Hepatocyte (in vitro differentiated cells): ENCODE data around the gene FOXD4. TPM values are rescaled to one million over a fixed set of nuclear protein-coding genes. Genes with fewer than 3 reads are reported as not detected.
"Not testable (repeated sequence)": the region's sequence is repeated elsewhere in the genome, so short reads cannot be mapped to it uniquely, and the experiment has no call there.

Experiments
- DNase-seq: peaks from one replicate; pipeline ENCODE4 v3.0.0-alpha.2; 2016; ENCODE audit warnings: low spot score
- H2AFZ ChIP-seq: fragments of 200-600 bp; sonication (generic); 2 replicates; pipeline ENCODE4 v1.6.0; 2016; ENCODE audit warnings: antibody characterized with exemption, mild to moderate bottlenecking
- H3K27ac ChIP-seq: fragments of 200-600 bp; sonication (generic); 2 replicates; pipeline ENCODE4 v1.5.1; 2016; ENCODE audit warnings: mild to moderate bottlenecking
- H3K27me3 ChIP-seq: fragments of 200-600 bp; sonication (generic); 2 replicates; pipeline ENCODE4 v1.6.1; 2016
- H3K36me3 ChIP-seq: fragments of 200-600 bp; sonication (generic); replicated peaks from 2 replicates; pipeline ENCODE4 v1.5.1; 2016; ENCODE audit warnings: low read depth; ENCODE audit not compliant: insufficient read depth
- H3K4me1 ChIP-seq: fragments of 200-600 bp; sonication (generic); 2 replicates; pipeline ENCODE4 v1.5.1; 2016; ENCODE audit warnings: mild to moderate bottlenecking, moderate library complexity; ENCODE audit not compliant: insufficient read depth
- H3K4me2 ChIP-seq: fragments of 200-600 bp; sonication (generic); 2 replicates; pipeline ENCODE4 v1.6.0; 2016
- H3K4me3 ChIP-seq: fragments of 200-600 bp; sonication (generic); 2 replicates; pipeline ENCODE4 v1.5.1; 2016; ENCODE audit warnings: mild to moderate bottlenecking
- H3K79me2 ChIP-seq: fragments of 200-600 bp; sonication (generic); 2 replicates; pipeline ENCODE4 v1.6.0; 2017; ENCODE audit warnings: mild to moderate bottlenecking
- H3K9me2 ChIP-seq: fragments of 200-600 bp; sonication (generic); replicated peaks from 2 replicates; pipeline ENCODE4 v1.6.0; 2017; ENCODE audit warnings: mild to moderate bottlenecking; ENCODE audit not compliant: insufficient read depth
- H3K9me3 ChIP-seq: fragments of 200-600 bp; sonication (generic); 2 replicates; pipeline ENCODE4 v1.5.1; 2016; ENCODE audit warnings: low read depth, mild to moderate bottlenecking
- H4K20me1 ChIP-seq: fragments of 200-600 bp; sonication (generic); 2 replicates; pipeline ENCODE4 v1.6.0; 2016; ENCODE audit warnings: mild to moderate bottlenecking; ENCODE audit not compliant: insufficient read depth, poor library complexity, severe bottlenecking
- EZH2 ChIP-seq: fragments of 200-600 bp; sonication (generic); IDR thresholded peaks from 2 replicates; pipeline ENCODE4 v1.6.1; 2016; ENCODE audit warnings: antibody characterized with exemption, mild to moderate bottlenecking, borderline replicate concordance
- EZH2phosphoT487 ChIP-seq: fragments of 200-600 bp; sonication (generic); IDR thresholded peaks from one replicate; pipeline ENCODE4 v1.6.1; 2018; ENCODE audit warnings: antibody characterized with exemption, mild to moderate bottlenecking, low read depth, moderate library complexity; ENCODE audit not compliant: unreplicated experiment, severe bottlenecking
- WGBS: methylation state at CpG from one replicate; pipeline ENCODE4 v1.1.6; 2016; ENCODE audit warnings: low lambda C conversion rate; ENCODE audit errors: missing lambda C conversion rate; 5-methylcytosine and 5-hydroxymethylcytosine counted together
- polyA plus RNA-seq: library from polyadenylated mRNA; unstranded; fragments of >200 nt; fragmentation: Nextera tagmentation; extraction: Ambion mirVana; gene quantifications from 2 replicates; pipeline ENCODE4 v1.2.1, GENCODE V29; 2016
- total RNA-seq: library from RNA; depleted of rRNA; stranded (reverse); fragments of >200 nt; gene quantifications from 2 replicates; pipeline ENCODE4 v1.2.3, GENCODE V29; 2014

Gene FOXD4
- total and polyA plus RNA-seq, 2 experiments from 2014 or later = 0.11 to 0.30 TPM

- H3K4me1 ChIP-seq = peaks cover 16% of the 10 kb centered on the region
- not testable (repeated sequence) for H3K9me2 ChIP-seq, H4K20me1 ChIP-seq, H3K79me2 ChIP-seq, DNase-seq, H3K27ac ChIP-seq, H3K36me3 ChIP-seq, H3K4me3 ChIP-seq, H3K9me3 ChIP-seq, H2AFZ ChIP-seq
- peak; percentile 1 for TF ChIP-seq EZH2phosphoT487
- peak; percentile 4 for TF ChIP-seq EZH2
- peak overlapping the region; percentile 95 for H3K4me2 ChIP-seq
- WGBS = 5% methylated on average over 11 of the region's 11 CpGs
- H3K27me3 ChIP-seq = peaks cover 56% of the 10 kb centered on the region
These were observed 3.1 kb downstream of the FOXD4 start for GRCh38 chr9:115118-115451.

GRCh38 chr9:114267-115117, 3.7 kb downstream of the FOXD4 start:
- H3K36me3 ChIP-seq, H4K20me1 ChIP-seq, H3K79me2 ChIP-seq, H3K9me2 ChIP-seq, DNase-seq, H3K4me3 ChIP-seq, H3K9me3 ChIP-seq, H3K27ac ChIP-seq: not testable (repeated sequence)
- WGBS = 3% methylated on average over 69 of the region's 73 CpGs
- peak; percentile 91 for TF ChIP-seq EZH2
- TF ChIP-seq EZH2phosphoT487 = peak; percentile 26
- H2AFZ ChIP-seq = peak overlapping the region; percentile 84
- peaks cover 16% of the 10 kb centered on the region for H3K4me1 ChIP-seq
- peaks cover 56% of the 10 kb centered on the region for H3K27me3 ChIP-seq
- H3K4me2 ChIP-seq = peak overlapping the region; percentile 95

GRCh38 chr9:113468-114266, 4.5 kb downstream of the FOXD4 start:
- Histone ChIP-seq H3K27me3 (peaks cover 56% of the 10 kb centered on the region), H3K4me2 (peak overlapping the region; percentile 95), H3K4me1 (peaks cover 16% of the 10 kb centered on the region), H3K4me3 (peak overlapping the region; percentile 45), H2AFZ (peak overlapping the region; percentile 84)
- not testable (repeated sequence) for H3K36me3 ChIP-seq, H4K20me1 ChIP-seq, H3K79me2 ChIP-seq, H3K9me3 ChIP-seq, H3K27ac ChIP-seq, H3K9me2 ChIP-seq
- peak; percentile 81 for TF ChIP-seq EZH2phosphoT487
- TF ChIP-seq EZH2 = peak; percentile 97
- DNase-seq = peak; percentile 34
- 2% methylated on average over 90 of the region's 111 CpGs for WGBS

- DNase-seq, H3K9me3 ChIP-seq, H4K20me1 ChIP-seq, H3K79me2 ChIP-seq, H3K36me3 ChIP-seq, H3K9me2 ChIP-seq, H3K4me3 ChIP-seq, H3K27ac ChIP-seq: not testable (repeated sequence)
- peak; percentile 84 for TF ChIP-seq EZH2phosphoT487
- TF ChIP-seq EZH2 = peak; percentile 98
- WGBS = 9% methylated on average over 38 of the region's 55 CpGs
- Histone ChIP-seq H3K4me2 (peak overlapping the region; percentile 95), H2AFZ (peak overlapping the region; percentile 84), H3K27me3 (peaks cover 55% of the 10 kb centered on the region), H3K4me1 (peaks cover 16% of the 10 kb centered on the region)
These were observed 5.4 kb downstream of the FOXD4 start for GRCh38 chr9:112589-113467.

- not testable (repeated sequence) for H4K20me1 ChIP-seq, H3K4me2 ChIP-seq, DNase-seq, H3K4me3 ChIP-seq, H3K9me3 ChIP-seq, H3K79me2 ChIP-seq, H2AFZ ChIP-seq, H3K9me2 ChIP-seq, H3K27ac ChIP-seq, H3K36me3 ChIP-seq
- Histone ChIP-seq H3K4me1 (peaks cover 16% of the 10 kb centered on the region), H3K27me3 (peaks cover 58% of the 10 kb centered on the region)
- 49% methylated on average over 4 of the region's 4 CpGs for WGBS
These were observed 7.5 kb downstream of the FOXD4 start for GRCh38 chr9:110672-111071.

GRCh38 chr9:109540-109939, 8.7 kb downstream of the FOXD4 start:
- H3K79me2 ChIP-seq, H3K4me3 ChIP-seq, H3K27ac ChIP-seq, H3K36me3 ChIP-seq, H2AFZ ChIP-seq, DNase-seq, H3K4me2 ChIP-seq, H3K9me3 ChIP-seq, H3K9me2 ChIP-seq, H4K20me1 ChIP-seq: not testable (repeated sequence)
- Histone ChIP-seq H3K4me1 (peaks cover 13% of the 10 kb centered on the region), H3K27me3 (peaks cover 50% of the 10 kb centered on the region)
- 45% methylated on average over 8 of the region's 8 CpGs for WGBS

- H3K9me3 ChIP-seq, H3K79me2 ChIP-seq, DNase-seq, H3K4me3 ChIP-seq, H3K4me1 ChIP-seq, H3K9me2 ChIP-seq, H3K36me3 ChIP-seq, H3K27ac ChIP-seq, H4K20me1 ChIP-seq, H3K4me2 ChIP-seq, H2AFZ ChIP-seq: not testable (repeated sequence)
- H3K27me3 ChIP-seq = peaks cover 47% of the 10 kb centered on the region
- WGBS = 36% methylated on average over 18 of the region's 22 CpGs
These were observed 9.3 kb downstream of the FOXD4 start for GRCh38 chr9:108742-109495.
